Measurements from ENCODE around the gene SOHLH1. TPM values are rescaled to one million over a fixed set of nuclear protein-coding genes. Genes with fewer than 3 reads are reported as not detected.

The SOHLH1 gene
- total and polyA plus RNA-seq, 4 donors = 0.43 to 1.0 (median 0.74) TPM

DNA sequence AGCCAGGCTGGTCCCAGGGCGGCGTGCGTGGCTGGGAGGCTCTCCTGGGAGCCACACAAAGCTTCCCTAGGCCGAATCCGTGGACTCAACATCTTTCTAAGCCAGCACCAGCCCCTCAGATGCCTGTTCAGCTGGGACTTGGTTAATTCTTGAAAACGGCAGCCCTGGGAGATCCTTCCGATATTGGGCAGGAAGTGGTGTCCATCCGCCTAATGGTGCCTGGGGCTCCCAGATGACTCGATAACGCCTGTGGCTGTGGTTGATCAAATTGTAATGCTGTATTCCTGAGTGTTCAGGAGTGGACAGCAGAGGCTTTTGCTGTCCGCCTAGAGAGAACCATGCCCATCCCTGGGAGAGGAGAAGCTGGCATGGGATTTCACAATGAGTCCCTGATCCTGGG lies 16.8 kb upstream of the SOHLH1 start:
- no peak overlapping the region for H3K27ac ChIP-seq (ENCODE audit: low read depth, low read length)
- peaks cover 42% of the 10 kb centered on the region for H3K27me3 ChIP-seq (ENCODE audit: control insufficient read depth, insufficient read depth, low read length)
- H3K36me3 ChIP-seq (ENCODE audit: control insufficient read depth, insufficient read depth, low read length) = no peaks in the 10 kb centered on the region
- H3K4me3 ChIP-seq (ENCODE audit: low read depth, low read length) = no peak overlapping the region
- peaks cover 38% of the 10 kb centered on the region for H3K4me1 ChIP-seq (ENCODE audit: control insufficient read depth, insufficient read depth, low read length)
- DNase-seq (ENCODE audit: low read depth in 4 of 6, low spot score in 6 of 6) = no peak
- WGBS (ENCODE audit: insufficient coverage) = 83% methylated on average over 8 of the region's 11 CpGs
- H3K9me3 ChIP-seq (ENCODE audit: control insufficient read depth, insufficient read depth, low read length) = no peaks in the 10 kb centered on the region

- Histone ChIP-seq H3K4me3 (ENCODE audit: low read depth, low read length) (no peak overlapping the region), H3K27ac (ENCODE audit: low read depth, low read length) (no peak overlapping the region), H3K27me3 (ENCODE audit: control insufficient read depth, insufficient read depth, low read length) (peaks cover 45% of the 10 kb centered on the region), H3K9me3 (ENCODE audit: control insufficient read depth, insufficient read depth, low read length) (no peaks in the 10 kb centered on the region), H3K4me1 (ENCODE audit: control insufficient read depth, insufficient read depth, low read length) (peaks cover 38% of the 10 kb centered on the region), H3K36me3 (ENCODE audit: control insufficient read depth, insufficient read depth, low read length) (no peaks in the 10 kb centered on the region)
- 22% methylated on average over 20 of the region's 23 CpGs for WGBS (ENCODE audit: insufficient coverage)
- DNase-seq (ENCODE audit: low read depth in 4 of 6, low spot score in 6 of 6) = peak in 1 of 6 donors; percentile 20
These were observed 15.8 kb upstream of the SOHLH1 start for GRCh38 chr9:135715056-135715595.

DNA sequence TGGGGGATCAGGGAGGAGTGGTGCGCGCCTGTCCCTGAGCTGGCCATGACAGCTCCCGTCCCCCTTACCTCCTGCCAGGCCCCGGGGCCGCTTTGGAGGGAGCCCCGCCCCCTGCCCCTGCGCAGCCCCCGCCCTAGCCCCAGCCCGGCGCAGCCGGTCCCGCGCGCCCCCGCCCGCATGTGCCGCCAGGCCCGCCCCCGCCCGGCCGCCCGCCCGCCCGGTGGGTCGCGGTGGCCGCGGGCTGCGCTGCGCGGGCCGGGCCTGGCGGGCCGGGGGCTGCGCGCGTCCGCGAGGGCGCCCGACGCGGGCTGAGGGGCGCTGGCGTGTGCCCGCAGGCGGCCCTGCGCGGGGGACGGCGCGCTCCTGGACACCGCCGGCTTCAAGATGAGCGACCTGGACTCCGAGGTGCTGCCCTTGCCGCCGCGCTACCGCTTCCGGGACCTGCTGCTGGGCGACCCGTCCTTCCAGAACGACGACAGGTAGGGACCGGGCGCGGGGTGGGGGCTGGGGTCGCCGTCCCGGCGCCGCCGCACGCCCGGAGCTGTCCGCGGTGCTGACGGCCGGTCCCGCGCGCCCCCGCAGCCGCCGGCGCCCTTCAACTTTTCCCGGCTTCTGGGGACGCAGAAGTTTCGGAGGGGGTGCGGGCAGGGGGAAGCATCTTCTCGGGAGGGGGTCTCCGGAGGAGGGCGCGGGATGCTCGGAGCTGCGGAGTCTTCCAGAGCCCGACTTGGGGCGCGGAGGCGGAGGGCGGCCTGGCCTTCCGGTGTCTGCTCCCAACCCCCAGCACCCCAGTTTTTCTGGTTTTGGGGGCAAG lies 15.2 kb upstream of the SOHLH1 start:
- H3K27me3 ChIP-seq (ENCODE audit: control insufficient read depth, insufficient read depth, low read length) = peaks cover 45% of the 10 kb centered on the region
- WGBS (ENCODE audit: insufficient coverage) = under 1% methylated on average over 92 of the region's 103 CpGs
- H3K9me3 ChIP-seq (ENCODE audit: control insufficient read depth, insufficient read depth, low read length) = no peaks in the 10 kb centered on the region
- no peak for DNase-seq (ENCODE audit: low read depth in 4 of 6, low spot score in 6 of 6)
- H3K36me3 ChIP-seq (ENCODE audit: control insufficient read depth, insufficient read depth, low read length) = no peaks in the 10 kb centered on the region
- H3K4me3 ChIP-seq (ENCODE audit: low read depth, low read length) = no peak overlapping the region
- no peak overlapping the region for H3K27ac ChIP-seq (ENCODE audit: low read depth, low read length)
- H3K4me1 ChIP-seq (ENCODE audit: control insufficient read depth, insufficient read depth, low read length) = peaks cover 38% of the 10 kb centered on the region

GRCh38 chr9:135712613-135713295 lies 13.5 kb upstream of the SOHLH1 start:
- 38% methylated on average over 14 of the region's 16 CpGs for WGBS (ENCODE audit: insufficient coverage)
- Histone ChIP-seq H3K4me3 (ENCODE audit: low read depth, low read length) (no peak overlapping the region), H3K4me1 (ENCODE audit: control insufficient read depth, insufficient read depth, low read length) (peaks cover 39% of the 10 kb centered on the region), H3K9me3 (ENCODE audit: control insufficient read depth, insufficient read depth, low read length) (no peaks in the 10 kb centered on the region), H3K27ac (ENCODE audit: low read depth, low read length) (peak overlapping the region; percentile 10), H3K36me3 (ENCODE audit: control insufficient read depth, insufficient read depth, low read length) (no peaks in the 10 kb centered on the region), H3K27me3 (ENCODE audit: control insufficient read depth, insufficient read depth, low read length) (peaks cover 43% of the 10 kb centered on the region)
- DNase-seq (ENCODE audit: low read depth in 4 of 6, low spot score in 6 of 6) = peak in 1 of 6 donors; percentile 80

DNA sequence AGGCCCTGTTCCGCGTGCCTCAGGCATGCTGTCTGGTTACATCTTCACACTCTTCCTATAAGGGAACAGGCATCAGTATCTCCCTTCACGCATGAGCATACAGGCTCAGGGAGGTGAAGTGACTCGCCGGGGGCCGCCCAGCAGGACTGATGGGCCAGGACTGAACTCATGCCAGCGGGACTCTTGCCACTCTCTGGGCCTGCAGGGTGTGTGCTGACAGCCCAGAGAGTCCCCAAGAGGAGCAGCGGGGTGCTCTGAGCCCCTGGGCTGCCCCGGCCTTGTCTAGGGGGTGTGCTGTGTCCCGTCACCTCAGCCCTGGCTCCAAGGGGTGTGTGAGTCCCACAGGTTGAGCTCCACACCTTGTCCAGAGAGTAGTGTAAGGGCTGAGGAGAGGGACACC lies 12.6 kb upstream of the SOHLH1 start:
- Histone ChIP-seq H3K27ac (ENCODE audit: low read depth, low read length) (no peak overlapping the region), H3K4me3 (ENCODE audit: low read depth, low read length) (no peak overlapping the region), H3K9me3 (ENCODE audit: control insufficient read depth, insufficient read depth, low read length) (no peaks in the 10 kb centered on the region), H3K4me1 (ENCODE audit: control insufficient read depth, insufficient read depth, low read length) (peaks cover 48% of the 10 kb centered on the region), H3K27me3 (ENCODE audit: control insufficient read depth, insufficient read depth, low read length) (peaks cover 34% of the 10 kb centered on the region), H3K36me3 (ENCODE audit: control insufficient read depth, insufficient read depth, low read length) (no peaks in the 10 kb centered on the region)
- no peak for DNase-seq (ENCODE audit: low read depth in 4 of 6, low spot score in 6 of 6)
- WGBS (ENCODE audit: insufficient coverage) = 85% methylated on average over 10 of the region's 10 CpGs

DNA sequence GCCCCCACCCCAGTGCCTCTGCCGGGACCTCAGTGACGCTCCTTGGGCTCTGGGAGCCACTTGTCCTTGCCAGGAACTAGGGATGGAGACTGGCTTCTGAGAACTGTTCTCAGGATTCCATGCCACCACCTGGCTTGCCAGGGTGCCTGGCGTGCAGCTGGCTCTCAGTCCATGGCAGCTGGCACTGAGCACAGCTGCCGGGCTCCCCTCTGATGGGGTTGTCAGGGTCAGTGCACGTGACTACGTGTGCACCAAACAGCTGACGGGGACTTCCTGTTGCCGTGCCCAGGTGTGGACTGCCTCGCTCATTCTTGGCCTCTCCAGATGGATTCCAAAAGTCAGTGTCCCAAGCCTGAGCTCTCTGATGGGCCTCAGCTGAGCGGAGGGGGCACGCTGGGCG lies 12.1 kb upstream of the SOHLH1 start:
- H3K27ac ChIP-seq (ENCODE audit: low read depth, low read length) = no peak overlapping the region

DNA sequence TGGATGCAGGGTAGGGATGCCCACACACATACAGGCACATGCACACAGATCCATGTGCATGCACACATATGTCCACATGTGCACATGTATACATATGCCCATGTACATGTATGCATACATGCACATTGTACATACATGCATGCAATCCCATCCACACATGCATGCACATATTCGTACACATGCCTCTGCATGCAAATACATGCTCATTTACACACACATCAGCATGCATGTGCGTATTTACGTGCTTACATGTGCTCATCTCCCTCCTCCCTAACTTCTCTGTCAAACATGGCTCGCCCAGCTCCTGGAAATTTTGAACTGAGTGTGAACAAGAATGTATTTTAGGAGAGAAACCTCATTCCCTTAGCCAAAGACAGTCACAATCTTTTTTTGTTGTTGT lies 8.9 kb upstream of the SOHLH1 start:
- Histone ChIP-seq H3K9me3 (ENCODE audit: control insufficient read depth, insufficient read depth, low read length) (no peaks in the 10 kb centered on the region), H3K27me3 (ENCODE audit: control insufficient read depth, insufficient read depth, low read length) (peaks cover 11% of the 10 kb centered on the region), H3K36me3 (ENCODE audit: control insufficient read depth, insufficient read depth, low read length) (no peaks in the 10 kb centered on the region), H3K27ac (ENCODE audit: low read depth, low read length) (no peak overlapping the region), H3K4me1 (ENCODE audit: control insufficient read depth, insufficient read depth, low read length) (peaks cover 45% of the 10 kb centered on the region), H3K4me3 (ENCODE audit: low read depth, low read length) (no peak overlapping the region)
- DNase-seq (ENCODE audit: low read depth in 4 of 6, low spot score in 6 of 6) = no peak
- WGBS (ENCODE audit: insufficient coverage) = 91% methylated on average over 3 of the region's 4 CpGs

More for the DNA sequence above, 12.1 kb upstream of the SOHLH1 start:
- WGBS (ENCODE audit: insufficient coverage) = 74% methylated on average over 12 of the region's 12 CpGs
- no peak overlapping the region for H3K4me3 ChIP-seq (ENCODE audit: low read depth, low read length)
- no peak for DNase-seq (ENCODE audit: low read depth in 4 of 6, low spot score in 6 of 6)
- H3K36me3 ChIP-seq (ENCODE audit: control insufficient read depth, insufficient read depth, low read length) = no peaks in the 10 kb centered on the region
- peaks cover 29% of the 10 kb centered on the region for H3K27me3 ChIP-seq (ENCODE audit: control insufficient read depth, insufficient read depth, low read length)
- peaks cover 48% of the 10 kb centered on the region for H3K4me1 ChIP-seq (ENCODE audit: control insufficient read depth, insufficient read depth, low read length)
- no peaks in the 10 kb centered on the region for H3K9me3 ChIP-seq (ENCODE audit: control insufficient read depth, insufficient read depth, low read length)

GRCh38 chr9:135707252-135708138 lies 8.2 kb upstream of the SOHLH1 start:
- DNase-seq (ENCODE audit: low read depth in 4 of 6, low spot score in 6 of 6) = peak in 2 of 6 donors; percentile 21 to 32

GRCh38 chr9:135706288-135706687 lies 7.0 kb upstream of the SOHLH1 start:
- H3K27me3 ChIP-seq (ENCODE audit: control insufficient read depth, insufficient read depth, low read length) = peaks cover 22% of the 10 kb centered on the region
- H3K27ac ChIP-seq (ENCODE audit: low read depth, low read length) = no peak overlapping the region
- peaks cover 40% of the 10 kb centered on the region for H3K4me1 ChIP-seq (ENCODE audit: control insufficient read depth, insufficient read depth, low read length)
- H3K9me3 ChIP-seq (ENCODE audit: control insufficient read depth, insufficient read depth, low read length) = no peaks in the 10 kb centered on the region
- no peak for DNase-seq (ENCODE audit: low read depth in 4 of 6, low spot score in 6 of 6)
- no peak overlapping the region for H3K4me3 ChIP-seq (ENCODE audit: low read depth, low read length)
- 64% methylated on average over 9 of the region's 9 CpGs for WGBS (ENCODE audit: insufficient coverage)
- H3K36me3 ChIP-seq (ENCODE audit: control insufficient read depth, insufficient read depth, low read length) = no peaks in the 10 kb centered on the region

More at GRCh38 chr9:135707252-135708138, 8.2 kb upstream of the SOHLH1 start:
- WGBS (ENCODE audit: insufficient coverage) = 33% methylated on average over 22 of the region's 23 CpGs
- Histone ChIP-seq H3K27me3 (ENCODE audit: control insufficient read depth, insufficient read depth, low read length) (peaks cover 17% of the 10 kb centered on the region), H3K4me3 (ENCODE audit: low read depth, low read length) (no peak overlapping the region), H3K4me1 (ENCODE audit: control insufficient read depth, insufficient read depth, low read length) (peaks cover 40% of the 10 kb centered on the region), H3K36me3 (ENCODE audit: control insufficient read depth, insufficient read depth, low read length) (no peaks in the 10 kb centered on the region), H3K27ac (ENCODE audit: low read depth, low read length) (peak overlapping the region; percentile 25), H3K9me3 (ENCODE audit: control insufficient read depth, insufficient read depth, low read length) (no peaks in the 10 kb centered on the region)
